Measurements from ENCODE around the gene EXOC4.

EXOC4 gene

DNA sequence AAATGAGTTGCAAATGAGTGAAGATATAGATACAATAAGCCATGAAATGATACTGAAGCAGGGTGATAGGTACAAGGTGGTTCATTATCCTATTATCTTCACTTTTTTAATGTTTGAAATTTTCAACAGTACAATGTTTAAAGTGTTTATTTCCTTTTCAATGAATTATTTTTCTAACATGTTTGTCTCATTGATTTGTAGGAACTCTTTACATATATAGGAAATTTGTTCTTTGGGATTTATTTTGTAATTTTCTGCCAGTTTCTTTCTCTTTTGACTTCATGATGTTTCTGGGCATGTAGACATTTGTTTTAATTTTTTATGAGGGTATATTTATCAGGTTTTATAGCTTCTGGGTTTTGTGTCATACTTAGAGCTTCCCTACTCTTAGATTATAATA lies 108.9 kb downstream of the EXOC4 start:
- TF ChIP-seq, protein P1, sequence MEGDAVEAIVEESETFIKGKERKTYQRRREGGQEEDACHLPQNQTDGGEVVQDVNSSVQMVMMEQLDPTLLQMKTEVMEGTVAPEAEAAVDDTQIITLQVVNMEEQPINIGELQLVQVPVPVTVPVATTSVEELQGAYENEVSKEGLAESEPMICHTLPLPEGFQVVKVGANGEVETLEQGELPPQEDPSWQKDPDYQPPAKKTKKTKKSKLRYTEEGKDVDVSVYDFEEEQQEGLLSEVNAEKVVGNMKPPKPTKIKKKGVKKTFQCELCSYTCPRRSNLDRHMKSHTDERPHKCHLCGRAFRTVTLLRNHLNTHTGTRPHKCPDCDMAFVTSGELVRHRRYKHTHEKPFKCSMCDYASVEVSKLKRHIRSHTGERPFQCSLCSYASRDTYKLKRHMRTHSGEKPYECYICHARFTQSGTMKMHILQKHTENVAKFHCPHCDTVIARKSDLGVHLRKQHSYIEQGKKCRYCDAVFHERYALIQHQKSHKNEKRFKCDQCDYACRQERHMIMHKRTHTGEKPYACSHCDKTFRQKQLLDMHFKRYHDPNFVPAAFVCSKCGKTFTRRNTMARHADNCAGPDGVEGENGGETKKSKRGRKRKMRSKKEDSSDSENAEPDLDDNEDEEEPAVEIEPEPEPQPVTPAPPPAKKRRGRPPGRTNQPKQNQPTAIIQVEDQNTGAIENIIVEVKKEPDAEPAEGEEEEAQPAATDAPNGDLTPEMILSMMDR (IDR thresholded peaks at IDR 0.05), result no peak

DNA sequence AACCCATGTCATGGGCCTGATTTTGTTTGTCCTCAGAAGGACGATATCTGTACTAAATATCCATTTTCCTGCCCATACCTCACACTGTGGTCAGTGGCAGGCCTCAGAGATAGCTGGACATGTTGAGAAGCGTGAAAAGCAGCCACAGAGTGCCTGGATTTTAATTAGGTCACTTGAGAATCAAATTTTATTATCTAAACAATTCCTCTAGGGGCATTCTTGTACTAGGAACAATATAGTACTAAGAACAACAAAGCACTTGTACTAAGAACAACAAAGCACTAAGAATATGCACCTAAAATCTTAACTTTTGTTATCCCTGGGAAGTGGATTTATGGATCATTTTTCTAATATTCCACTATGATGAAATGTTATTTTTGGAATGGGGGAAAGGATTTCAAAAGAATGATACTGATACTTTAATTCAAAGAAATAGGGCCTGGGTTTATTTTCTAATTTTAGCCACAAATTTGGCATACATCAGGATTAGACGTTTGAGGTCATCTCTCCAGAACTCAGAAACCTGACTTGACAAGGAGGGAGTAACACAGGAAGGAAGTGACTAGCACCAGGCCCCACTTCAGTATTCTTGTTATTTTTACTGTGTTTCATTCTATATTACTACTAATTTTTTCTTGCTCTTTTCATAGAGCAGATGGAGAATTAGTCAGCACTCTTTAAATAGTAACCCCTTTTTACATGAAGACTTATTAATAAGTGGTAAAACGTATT lies 112.2 kb downstream of the EXOC4 start:
- TF ChIP-seq, protein P1 (IDR thresholded peaks at IDR 0.05), result no peak

- TF ChIP-seq, protein P1 (IDR thresholded peaks at IDR 0.05), result no peak
Observed at GRCh38 chr7:133365917-133366316, 113.0 kb downstream of the EXOC4 start.

GRCh38 chr7:133367561-133367960 lies 114.7 kb downstream of the EXOC4 start:
- TF ChIP-seq, protein P1 (IDR thresholded peaks at IDR 0.05), result no peak

GRCh38 chr7:133369130-133369529 lies 116.3 kb downstream of the EXOC4 start:
- TF ChIP-seq, protein P1 (IDR thresholded peaks at IDR 0.05), result no peak

GRCh38 chr7:133371616-133372015 lies 118.7 kb downstream of the EXOC4 start:
- TF ChIP-seq, protein P1 (IDR thresholded peaks at IDR 0.05), result no peak

GRCh38 chr7:133372337-133372736 lies 119.5 kb downstream of the EXOC4 start:
- TF ChIP-seq, protein P1 (IDR thresholded peaks at IDR 0.05), result no peak

GRCh38 chr7:133376514-133376913 lies 123.6 kb downstream of the EXOC4 start:
- TF ChIP-seq, protein P1 (IDR thresholded peaks at IDR 0.05), result no peak

Data from LNCAP (cell line).